Stimulated activated CD4-positive, alpha-beta T cell treated with anti-CD3 and anti-CD28 coated beads, Interleukin-2, amount 100 ng/mL, for 4 hours (primary cell): ENCODE measurements around the gene TMPRSS3.
"Not testable (repeated sequence)": the region's sequence is repeated elsewhere in the genome, so short reads cannot be mapped to it uniquely, and the experiment has no call there.

ENCODE experiments used
- DNase-seq: peaks from one replicate; pipeline ENCODE4 v3.0.0-alpha.2; 2020; ENCODE audit warnings: low read depth

Gene TMPRSS3

GRCh38 chr21:42427809-42428419 is 32.1 kb upstream of the TMPRSS3 start:
- DNase-seq: no peak

- no peak for DNase-seq
These were observed 31.1 kb upstream of the TMPRSS3 start for GRCh38 chr21:42426876-42427480.

- no peak for DNase-seq
These were observed 30.6 kb upstream of the TMPRSS3 start for GRCh38 chr21:42426424-42426823.

GRCh38 chr21:42425591-42425990 is 29.7 kb upstream of the TMPRSS3 start:
- DNase-seq: no peak

- DNase-seq: no peak
These were observed 29.2 kb upstream of the TMPRSS3 start for GRCh38 chr21:42424914-42425541.

GRCh38 chr21:42423685-42424084 is 27.8 kb upstream of the TMPRSS3 start:
- DNase-seq: no peak

GRCh38 chr21:42423197-42423675 is 27.4 kb upstream of the TMPRSS3 start:
- DNase-seq: no peak

GRCh38 chr21:42421018-42421793 is 25.4 kb upstream of the TMPRSS3 start:
- no peak for DNase-seq

GRCh38 chr21:42419845-42420244 is 24.0 kb upstream of the TMPRSS3 start:
- DNase-seq: no peak

- DNase-seq: no peak
These were observed 23.0 kb upstream of the TMPRSS3 start for GRCh38 chr21:42418886-42419285.

- no peak for DNase-seq
These were observed 21.7 kb upstream of the TMPRSS3 start for GRCh38 chr21:42417533-42417932.

GRCh38 chr21:42414928-42415769 is 19.3 kb upstream of the TMPRSS3 start:
- DNase-seq: peak; percentile 95

- no peak for DNase-seq
These were observed 18.7 kb upstream of the TMPRSS3 start for GRCh38 chr21:42414553-42414927.

GRCh38 chr21:42414066-42414465 is 18.2 kb upstream of the TMPRSS3 start:
- DNase-seq: no peak

GRCh38 chr21:42413500-42413899 is 17.6 kb upstream of the TMPRSS3 start:
- DNase-seq: no peak

GRCh38 chr21:42413093-42413492 is 17.2 kb upstream of the TMPRSS3 start:
- no peak for DNase-seq

GRCh38 chr21:42412636-42412933 is 16.7 kb upstream of the TMPRSS3 start:
- no peak for DNase-seq

- DNase-seq: no peak
These were observed 16.2 kb upstream of the TMPRSS3 start for GRCh38 chr21:42411891-42412635.

- no peak for DNase-seq
These were observed 15.5 kb upstream of the TMPRSS3 start for GRCh38 chr21:42411197-42411869.

- no peak for DNase-seq
These were observed 13.5 kb upstream of the TMPRSS3 start for GRCh38 chr21:42409366-42409765.

GRCh38 chr21:42408718-42409117 is 12.9 kb upstream of the TMPRSS3 start:
- not testable (repeated sequence) for DNase-seq
